ENCODE data around the gene FRMD4A. TPM values are rescaled to one million over a fixed set of nuclear protein-coding genes. Genes with fewer than 3 reads are reported as not detected.

The FRMD4A gene
- total and polyA plus RNA-seq, 10 of the 15 experiments (the other 5 are each of a cell fraction or from before 2014, with no cell fraction given), result 17.8 to 75.2 (median 39.1) TPM

- intact Hi-C loops (cut with micrococcal nuclease; ENCODE audit: unreplicated experiment) (no loop called here), in situ Hi-C loops (cut with MboI) (no loop called here)
- SMC1A ChIA-PET (ENCODE audit: uncharacterized antibody, unreplicated experiment), result interaction anchor here (0.7 to 1.2 kb wide), 2 partner anchors 9 to 36 kb away, joined by 3 read pairs; no protein-coding TSS in a partner anchor
- H3K79me2 ChIP-seq (ENCODE audit: control insufficient read depth, insufficient read depth, low read length), result no peaks in the 10 kb centered on the region
- ATAC-seq (no peak), DNase-seq (ENCODE audit: low read depth, low spot score) (no peak), FAIRE-seq (no peak)
- no TSS peak for BruUV-seq (replicated peaks)
- WGBS (ENCODE audit: insufficient coverage, insufficient replicate concordance, low lambda C conversion rate, missing lambda C conversion rate), result 71% methylated on average over 4 of the region's 4 CpGs
- CTCF ChIA-PET, result no interaction called here
- H3K4me2 ChIP-seq (ENCODE audit: control insufficient read depth, insufficient read depth), result no peak overlapping the region
- no peaks in the 10 kb centered on the region; the same call in 1 of the 2 replicates for H4K20me1 ChIP-seq (ENCODE audit: control insufficient read depth, insufficient read depth)
- no peak overlapping the region for H3K9ac ChIP-seq (ENCODE audit: control insufficient read depth, insufficient read depth, low read length)
- no peak overlapping the region for H3K4me3 ChIP-seq
- H3K36me3 ChIP-seq (ENCODE audit: control insufficient read depth in 2 of 2, insufficient read depth in 2 of 2, low read length in 1 of 2), result no peaks in the 10 kb centered on the region; a peak in 2 of 4 replicates
- RAD21 ChIA-PET (ENCODE audit: unreplicated experiment), result interaction anchor here (1.7 kb wide), 1 partner anchor 9 kb away, joined by 4 read pairs; no protein-coding TSS in a partner anchor
- no peaks in the 10 kb centered on the region for H3K27me3 ChIP-seq (replicated peaks in 1 of 2; ENCODE audit: control insufficient read depth in 2 of 2, insufficient read depth in 2 of 2, low read length in 1 of 2)
- H3K9me3 ChIP-seq (replicated peaks; ENCODE audit: control insufficient read depth, insufficient read depth, low read length), result peaks cover 10% of the 10 kb centered on the region; the same call in 2 of the 3 replicates
- H3K27ac ChIP-seq (ENCODE audit: control insufficient read depth, insufficient read depth), result no peak overlapping the region
- H2AFZ ChIP-seq (ENCODE audit: control insufficient read depth, low read depth, low read length), result no peak overlapping the region
- POLR2A ChIA-PET, result no interaction called here
- TF ChIP-seq ASH2L (IDR thresholded peaks at IDR 0.05; ENCODE audit: borderline replicate concordance, low read depth) (no peak), MEF2B (IDR thresholded peaks at IDR 0.05; ENCODE audit: partially characterized antibody, poor library complexity, severe bottlenecking) (no peak), RELA (IDR thresholded peaks at IDR 0.05; ENCODE audit: borderline replicate concordance, partially characterized antibody) (no peak), ZBED1 (IDR thresholded peaks at IDR 0.05; ENCODE audit: borderline replicate concordance) (no peak), MXI1 (IDR thresholded peaks at IDR 0.05; ENCODE audit: low read depth, low read length) (no peak), SRF (IDR thresholded peaks at IDR 0.05; ENCODE audit: low read depth in 2 of 2, low read length in 2 of 2) (no peak), ATF3 (IDR thresholded peaks at IDR 0.05; ENCODE audit: borderline replicate concordance, extremely low read depth, low read depth, low read length) (no peak), FOXM1 (IDR thresholded peaks at IDR 0.05; ENCODE audit: low read depth, low read length) (no peak)
- TF ChIP-seq, protein P1, sequence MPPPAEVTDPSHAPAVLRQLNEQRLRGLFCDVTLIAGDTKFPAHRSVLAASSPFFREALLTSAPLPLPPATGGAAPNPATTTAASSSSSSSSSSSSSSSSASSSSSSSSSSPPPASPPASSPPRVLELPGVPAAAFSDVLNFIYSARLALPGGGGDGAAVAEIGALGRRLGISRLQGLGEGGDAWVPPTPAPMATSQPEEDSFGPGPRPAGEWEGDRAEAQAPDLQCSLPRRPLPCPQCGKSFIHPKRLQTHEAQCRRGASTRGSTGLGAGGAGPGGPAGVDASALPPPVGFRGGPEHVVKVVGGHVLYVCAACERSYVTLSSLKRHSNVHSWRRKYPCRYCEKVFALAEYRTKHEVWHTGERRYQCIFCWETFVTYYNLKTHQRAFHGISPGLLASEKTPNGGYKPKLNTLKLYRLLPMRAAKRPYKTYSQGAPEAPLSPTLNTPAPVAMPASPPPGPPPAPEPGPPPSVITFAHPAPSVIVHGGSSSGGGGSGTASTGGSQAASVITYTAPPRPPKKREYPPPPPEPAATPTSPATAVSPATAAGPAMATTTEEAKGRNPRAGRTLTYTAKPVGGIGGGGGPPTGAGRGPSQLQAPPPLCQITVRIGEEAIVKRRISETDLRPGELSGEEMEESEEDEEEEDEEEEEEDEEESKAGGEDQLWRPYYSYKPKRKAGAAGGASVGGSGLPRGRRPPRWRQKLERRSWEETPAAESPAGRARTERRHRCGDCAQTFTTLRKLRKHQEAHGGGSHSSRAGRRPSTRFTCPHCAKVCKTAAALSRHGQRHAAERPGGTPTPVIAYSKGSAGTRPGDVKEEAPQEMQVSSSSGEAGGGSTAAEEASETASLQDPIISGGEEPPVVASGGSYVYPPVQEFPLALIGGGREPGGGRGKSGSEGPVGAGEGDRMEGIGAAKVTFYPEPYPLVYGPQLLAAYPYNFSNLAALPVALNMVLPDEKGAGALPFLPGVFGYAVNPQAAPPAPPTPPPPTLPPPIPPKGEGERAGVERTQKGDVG (CRISPR knock-in tag; IDR thresholded peaks at IDR 0.05), result no peak
- no peaks in the 10 kb centered on the region for H3K4me1 ChIP-seq (ENCODE audit: control insufficient read depth, insufficient read depth, low read length)
Observed at GRCh38 chr10:13950543-13950939, 380.2 kb downstream of the FRMD4A start.

Data from GM12878 (cell line).